IPS DF 4.7 (cell line): Measurements from ENCODE around the gene PEX1.
"Not testable (repeated sequence)": the region's sequence is repeated elsewhere in the genome, so short reads cannot be mapped to it uniquely, and the experiment has no call there.

ENCODE experiments used
- DNase-seq: peaks from one replicate; pipeline ENCODE4 v3.0.0-alpha.2; 2013; ENCODE audit warnings: low spot score; ENCODE audit errors: extremely low read depth

The PEX1 gene

GRCh38 chr7:92461027-92462003 is 67.0 kb downstream of the PEX1 start:
- no peak for DNase-seq

- DNase-seq = no peak
Observed at GRCh38 chr7:92460510-92460909, 67.8 kb downstream of the PEX1 start.

- DNase-seq = no peak
Observed at GRCh38 chr7:92460109-92460508, 68.2 kb downstream of the PEX1 start.

- DNase-seq = no peak
Observed at GRCh38 chr7:92456236-92456635, 72.1 kb downstream of the PEX1 start.

- no peak for DNase-seq
Observed at GRCh38 chr7:92451645-92452044, 76.7 kb downstream of the PEX1 start.

GRCh38 chr7:92448205-92448747 is 80.0 kb downstream of the PEX1 start:
- no peak for DNase-seq

- DNase-seq = peak; percentile 76
Observed at GRCh38 chr7:92447345-92448204, 80.7 kb downstream of the PEX1 start, which contains the start of gene GATAD1. TSS of gene GATAD1 (plus strand) at chr7:92447482. CDS start at chr7:92447730, 248 bp downstream.

GRCh38 chr7:92446869-92447344 is 81.4 kb downstream of the PEX1 start:
- DNase-seq = no peak

- not testable (repeated sequence) for DNase-seq
Observed at GRCh38 chr7:92442720-92443119, 85.6 kb downstream of the PEX1 start.

GRCh38 chr7:92437956-92438491 is 90.3 kb downstream of the PEX1 start:
- DNase-seq = no peak
